Central memory CD8-positive, alpha-beta T cell (primary cell): ENCODE data around the gene FXYD1.

Source experiments
- ATAC-seq: fragments of 150-1000 bp; cut with Tn5 transposase; replicated peaks from 2 replicates; pipeline ENCODE4 v1.10.0; 2022; ENCODE audit warnings: mild to moderate bottlenecking, moderate FRiP score, moderate number of reproducible peaks; ENCODE audit not compliant: poor library complexity, severe bottlenecking; ENCODE audit errors: extremely low read depth
- DNase-seq, 2 donors: peaks; one replicate each; pipeline ENCODE4 v3.0.0; 2021; ENCODE audit warnings: low spot score in 2 of 2
- H3K27ac Mint-ChIP-seq: one replicate; pipeline ENCODE4 v1.8.0; 2022; ENCODE audit warnings: low read depth, mild to moderate bottlenecking, moderate library complexity, mixed read lengths
- H3K27me3 Mint-ChIP-seq: one replicate; pipeline ENCODE4 v1.8.0; 2022; ENCODE audit warnings: mixed read lengths
- H3K36me3 Mint-ChIP-seq: one replicate; pipeline ENCODE4 v1.8.0; 2022; ENCODE audit warnings: mild to moderate bottlenecking, moderate library complexity, mixed read lengths; ENCODE audit not compliant: insufficient read depth
- H3K4me1 Mint-ChIP-seq: one replicate; pipeline ENCODE4 v1.8.0; 2022; ENCODE audit warnings: mixed read lengths
- H3K4me3 Mint-ChIP-seq: one replicate; pipeline ENCODE4 v1.8.0; 2022; ENCODE audit warnings: mild to moderate bottlenecking, moderate library complexity, mixed read lengths
- H3K9me3 Mint-ChIP-seq: one replicate; pipeline ENCODE4 v1.8.0; 2022; ENCODE audit warnings: mixed read lengths

FXYD1 gene

DNA sequence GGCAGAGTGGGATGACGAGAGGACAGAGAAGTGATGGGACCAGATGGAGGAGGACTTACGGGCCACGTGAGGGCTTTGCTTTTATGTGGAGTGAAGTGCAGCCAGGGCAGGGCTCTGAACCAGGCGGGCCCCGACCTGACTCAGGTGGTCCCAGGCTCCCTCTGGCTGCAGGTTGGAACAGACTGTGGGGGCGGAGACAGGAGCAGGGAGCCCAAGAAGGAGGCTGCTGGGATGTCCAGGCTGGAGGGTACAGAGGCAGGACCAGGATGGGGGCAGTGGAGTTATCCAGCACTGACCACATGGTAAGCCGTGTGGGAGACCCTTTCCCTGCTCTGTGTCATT lies 18.0 kb downstream of the FXYD1 start:
- DNase-seq (no peak), ATAC-seq (no peak)
- H3K4me1 Mint-ChIP-seq = peaks cover 57% of the 10 kb centered on the region
- peak overlapping the region; percentile 99 for H3K27ac Mint-ChIP-seq
- H3K4me3 Mint-ChIP-seq = peak overlapping the region; percentile 100
- peaks cover 53% of the 10 kb centered on the region for H3K36me3 Mint-ChIP-seq
- no peaks in the 10 kb centered on the region for H3K27me3 Mint-ChIP-seq
- H3K9me3 Mint-ChIP-seq = no peaks in the 10 kb centered on the region

- Mint-ChIP-seq H3K36me3 (peaks cover 61% of the 10 kb centered on the region), H3K27ac (no peak overlapping the region)
Measured at GRCh38 chr19:35157431-35157830, 18.8 kb downstream of the FXYD1 start.

DNA sequence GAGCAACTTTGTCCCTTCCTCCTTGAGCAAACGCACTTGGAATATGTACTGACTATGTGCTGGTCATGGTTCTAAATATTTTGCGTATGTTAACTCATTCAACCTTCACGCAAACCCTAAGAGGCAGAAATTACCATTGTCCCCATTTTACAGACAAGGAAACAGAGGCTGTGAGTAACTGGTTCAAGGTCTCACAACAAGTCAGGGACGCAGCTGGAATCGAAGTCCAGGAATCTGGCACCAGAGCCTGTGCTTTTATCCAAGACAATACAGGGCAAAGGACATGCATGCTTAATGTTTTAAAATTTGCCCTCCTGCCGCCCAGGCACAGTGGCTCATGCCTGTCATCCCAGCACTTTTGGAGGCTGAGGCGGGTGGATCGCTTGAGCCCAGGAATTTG lies 21.0 kb downstream of the FXYD1 start:
- Mint-ChIP-seq H3K27ac (no peak overlapping the region), H3K4me1 (peaks cover 41% of the 10 kb centered on the region), H3K9me3 (no peaks in the 10 kb centered on the region), H3K4me3 (no peak overlapping the region), H3K27me3 (no peaks in the 10 kb centered on the region), H3K36me3 (peaks cover 75% of the 10 kb centered on the region)
- ATAC-seq (no peak), DNase-seq (no peak)

More at GRCh38 chr19:35157431-35157830, 18.8 kb downstream of the FXYD1 start:
- Mint-ChIP-seq H3K27me3 (no peaks in the 10 kb centered on the region), H3K9me3 (no peaks in the 10 kb centered on the region), H3K4me1 (peaks cover 57% of the 10 kb centered on the region), H3K4me3 (no peak overlapping the region)
- no peak for ATAC-seq
- no peak for DNase-seq

DNA sequence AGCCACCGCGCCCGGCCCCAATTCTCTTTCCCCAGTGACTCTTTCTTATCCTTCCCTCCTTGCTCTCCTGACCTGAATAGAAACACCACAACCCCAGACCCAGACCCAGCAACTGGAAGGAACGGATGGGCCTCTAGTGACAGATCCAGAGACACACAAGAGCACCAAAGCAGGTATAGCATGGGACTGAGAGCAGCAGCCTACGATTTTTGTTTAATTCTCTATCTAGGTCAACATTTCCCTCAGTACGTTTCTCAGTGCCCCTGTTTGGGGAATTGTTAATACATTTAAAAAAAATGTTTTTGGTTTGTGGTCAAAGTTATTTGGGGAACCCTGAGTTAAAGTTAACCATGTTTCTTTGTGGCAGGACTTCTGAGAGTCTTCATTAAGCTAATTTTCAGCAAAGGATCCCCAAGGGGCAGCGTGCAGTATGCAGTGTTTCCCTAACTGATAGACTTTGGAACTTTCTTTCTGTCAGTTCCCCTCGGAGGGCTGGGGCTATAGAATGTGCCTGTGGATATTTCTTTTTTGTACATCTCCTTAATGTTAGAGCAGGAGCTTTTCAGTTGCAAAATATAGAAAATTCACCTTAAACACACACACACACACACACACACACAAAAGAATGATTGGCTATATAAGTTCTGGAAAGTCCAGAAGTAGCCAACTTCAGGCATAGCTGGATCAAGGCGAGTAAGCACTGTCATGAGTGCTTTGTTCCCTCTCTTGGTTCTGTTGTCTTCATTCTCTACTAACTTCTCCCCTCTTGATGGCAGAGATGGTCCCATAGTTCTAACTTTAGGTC lies 22.2 kb downstream of the FXYD1 start:
- Mint-ChIP-seq H3K27me3 (no peaks in the 10 kb centered on the region), H3K4me1 (peaks cover 30% of the 10 kb centered on the region), H3K36me3 (peaks cover 76% of the 10 kb centered on the region), H3K27ac (no peak overlapping the region), H3K9me3 (no peaks in the 10 kb centered on the region), H3K4me3 (no peak overlapping the region)
- DNase-seq (no peak), ATAC-seq (no peak)

DNA sequence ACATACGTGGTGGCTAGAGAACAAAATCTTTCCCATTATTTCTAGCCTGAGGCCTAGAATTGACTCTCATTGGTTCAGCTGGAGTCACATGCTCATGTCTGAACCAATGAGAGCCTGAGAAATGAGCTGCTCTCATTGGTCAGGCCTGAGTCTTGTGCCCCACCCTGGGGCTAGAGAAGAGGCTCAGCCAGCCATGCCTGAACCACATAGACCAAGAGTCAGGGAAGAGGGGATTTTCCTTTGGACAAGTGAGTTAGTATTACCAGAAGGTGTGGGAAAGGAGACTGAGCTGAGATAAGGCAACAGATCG lies 22.8 kb downstream of the FXYD1 start:
- Mint-ChIP-seq H3K27me3 (no peaks in the 10 kb centered on the region), H3K4me1 (peaks cover 26% of the 10 kb centered on the region), H3K4me3 (no peak overlapping the region), H3K27ac (no peak overlapping the region), H3K9me3 (no peaks in the 10 kb centered on the region), H3K36me3 (peaks cover 78% of the 10 kb centered on the region)
- no peak for DNase-seq
- no peak for ATAC-seq

DNA sequence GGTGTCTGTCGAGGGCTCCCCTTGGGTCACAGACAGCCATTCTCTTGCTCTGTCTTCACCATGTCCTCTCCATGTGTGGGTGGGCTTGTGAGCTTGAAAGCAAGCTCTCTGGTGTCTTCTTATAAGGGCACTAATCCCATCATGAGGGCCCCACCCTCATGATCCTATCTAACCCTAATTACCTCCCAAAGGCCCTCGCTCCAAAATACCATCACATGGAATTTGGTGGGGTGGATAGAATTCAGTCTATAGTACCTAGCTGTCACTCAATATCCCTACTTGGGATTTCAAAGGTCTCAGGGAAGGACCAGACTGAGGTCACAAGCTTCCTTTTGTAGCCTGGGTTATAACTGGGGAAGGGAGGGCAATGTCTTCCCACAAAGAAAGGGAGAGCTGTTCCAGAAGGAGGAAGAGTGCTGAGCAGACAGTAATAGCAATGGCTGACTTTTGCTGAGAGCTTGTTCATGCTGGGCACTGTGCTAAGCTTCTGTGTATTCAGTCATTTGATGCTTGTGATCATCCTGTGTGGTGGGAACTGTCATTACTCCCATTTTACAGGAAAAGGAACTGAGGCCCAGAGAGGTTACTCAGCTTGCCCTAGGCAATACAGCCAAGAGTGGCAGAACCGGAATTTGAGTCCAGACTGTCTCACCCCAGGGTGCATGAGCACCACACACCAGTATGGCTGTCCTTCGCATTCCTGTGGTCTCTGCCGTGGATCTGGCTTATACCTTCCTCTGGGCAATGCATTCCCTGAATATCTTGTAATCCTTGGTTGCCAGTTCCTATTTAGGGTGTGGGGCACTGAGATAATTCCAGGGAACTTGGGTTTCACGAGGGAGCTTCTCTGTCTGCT lies 24.1 kb downstream of the FXYD1 start:
- H3K27ac Mint-ChIP-seq = peak overlapping the region; percentile 25
- peaks cover 32% of the 10 kb centered on the region for H3K4me1 Mint-ChIP-seq
- H3K4me3 Mint-ChIP-seq = no peak overlapping the region
- no peaks in the 10 kb centered on the region for H3K9me3 Mint-ChIP-seq
- peaks cover 83% of the 10 kb centered on the region for H3K36me3 Mint-ChIP-seq
- no peaks in the 10 kb centered on the region for H3K27me3 Mint-ChIP-seq
- DNase-seq = no peak
- ATAC-seq = no peak

- Mint-ChIP-seq H3K27me3 (no peaks in the 10 kb centered on the region), H3K4me3 (no peak overlapping the region), H3K27ac (no peak overlapping the region), H3K9me3 (no peaks in the 10 kb centered on the region), H3K36me3 (peaks cover 79% of the 10 kb centered on the region), H3K4me1 (peaks cover 28% of the 10 kb centered on the region)
- DNase-seq (no peak), ATAC-seq (no peak)
Measured at GRCh38 chr19:35164418-35164817, 25.8 kb downstream of the FXYD1 start.

GRCh38 chr19:35165200-35166058 lies 26.8 kb downstream of the FXYD1 start:
- Mint-ChIP-seq H3K27me3 (no peaks in the 10 kb centered on the region), H3K9me3 (no peaks in the 10 kb centered on the region), H3K4me3 (no peak overlapping the region), H3K4me1 (peaks cover 28% of the 10 kb centered on the region), H3K36me3 (peaks cover 75% of the 10 kb centered on the region), H3K27ac (peak overlapping the region; percentile 60)
- no peak for ATAC-seq
- DNase-seq = no peak

GRCh38 chr19:35166100-35167063 lies 27.8 kb downstream of the FXYD1 start:
- Mint-ChIP-seq H3K36me3 (peaks cover 66% of the 10 kb centered on the region), H3K27me3 (no peaks in the 10 kb centered on the region), H3K4me3 (no peak overlapping the region), H3K4me1 (peaks cover 25% of the 10 kb centered on the region), H3K27ac (peak overlapping the region; percentile 95), H3K9me3 (no peaks in the 10 kb centered on the region)
- no peak for ATAC-seq
- peak in 1 of 2 donors; percentile 7 for DNase-seq

DNA sequence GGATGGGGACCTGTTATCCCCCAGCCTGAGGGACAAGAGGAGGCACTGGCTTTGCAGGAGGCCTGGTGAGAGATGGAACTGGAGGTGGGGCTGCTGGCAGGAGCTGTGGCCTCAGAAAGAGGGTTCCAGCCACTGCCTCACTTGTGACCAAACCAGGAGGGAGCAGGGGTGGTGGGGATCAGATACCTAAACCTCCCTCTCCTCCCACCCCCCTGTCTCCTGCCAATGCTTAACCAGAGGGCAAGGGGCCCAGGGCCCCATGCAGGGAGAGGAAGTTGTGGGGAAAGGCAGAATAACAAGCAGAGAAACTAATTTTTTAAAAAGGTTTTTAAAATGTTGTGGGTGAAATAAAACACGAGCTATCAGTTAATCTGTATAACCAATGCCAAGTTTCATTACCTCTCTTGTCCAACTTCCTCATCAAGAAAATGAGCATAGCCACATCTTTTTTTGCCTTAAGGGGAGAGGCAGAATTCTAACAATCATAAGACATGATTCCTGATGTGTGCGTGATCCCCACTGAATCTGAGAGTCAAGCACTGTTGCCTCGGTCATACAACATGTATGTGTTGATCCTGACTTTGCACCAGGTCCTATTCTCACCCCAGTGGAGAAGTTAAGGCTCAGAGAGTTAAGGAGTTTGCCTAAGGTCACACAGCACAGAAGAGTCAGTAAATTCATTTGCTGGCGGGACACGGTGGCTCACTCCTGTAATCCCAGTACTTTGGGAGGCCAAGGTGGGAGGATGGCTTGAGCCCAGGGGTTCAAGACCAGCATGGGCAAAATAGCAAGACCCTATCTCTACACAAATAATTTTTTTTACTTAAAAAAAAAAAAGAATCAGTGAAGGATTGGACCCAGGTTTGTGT lies 28.9 kb downstream of the FXYD1 start:
- no peak for ATAC-seq
- Mint-ChIP-seq H3K4me1 (peaks cover 17% of the 10 kb centered on the region), H3K4me3 (no peak overlapping the region), H3K27me3 (no peaks in the 10 kb centered on the region), H3K36me3 (peaks cover 57% of the 10 kb centered on the region), H3K9me3 (no peaks in the 10 kb centered on the region), H3K27ac (peak overlapping the region; percentile 95)
- peak in 1 of 2 donors; percentile 5 for DNase-seq

GRCh38 chr19:35168196-35168595 lies 29.6 kb downstream of the FXYD1 start:
- no peak for DNase-seq
- Mint-ChIP-seq H3K36me3 (peaks cover 51% of the 10 kb centered on the region), H3K4me1 (peaks cover 17% of the 10 kb centered on the region), H3K4me3 (no peak overlapping the region), H3K27ac (peak overlapping the region; percentile 95), H3K9me3 (no peaks in the 10 kb centered on the region), H3K27me3 (no peaks in the 10 kb centered on the region)
- no peak for ATAC-seq
